ENCODE measurements around the gene ITGAV.

The ITGAV gene

GRCh38 chr2:186575856-186576255, 14.0 kb upstream of the ITGAV start:
- DNase-seq: no peak

- no peak for DNase-seq
Measured at GRCh38 chr2:186576614-186577013, 13.2 kb upstream of the ITGAV start.

- no peak for DNase-seq
Measured at GRCh38 chr2:186582698-186583097, 7.2 kb upstream of the ITGAV start.

- DNase-seq: no peak
Measured at GRCh38 chr2:186584053-186584452, 5.8 kb upstream of the ITGAV start.

- no peak for DNase-seq
Measured at GRCh38 chr2:186588421-186588820, 1.4 kb upstream of the ITGAV start.

- no peak for DNase-seq
Measured at GRCh38 chr2:186588940-186589611, 780 bp upstream of the ITGAV start.

GRCh38 chr2:186590350-186590758, 498 bp downstream of the ITGAV start:
- no peak for DNase-seq

GRCh38 chr2:186590759-186591505, 1.1 kb downstream of the ITGAV start:
- peak; percentile 45 for DNase-seq

GRCh38 chr2:186591506-186591890, 1.6 kb downstream of the ITGAV start:
- no peak for DNase-seq

GRCh38 chr2:186592137-186592875, 2.5 kb downstream of the ITGAV start:
- DNase-seq: no peak

GRCh38 chr2:186593523-186593922, 3.7 kb downstream of the ITGAV start:
- no peak for DNase-seq

GRCh38 chr2:186594001-186594722, 4.3 kb downstream of the ITGAV start:
- DNase-seq: no peak

- no peak for DNase-seq
Measured at GRCh38 chr2:186595219-186595618, 5.4 kb downstream of the ITGAV start.

GRCh38 chr2:186599186-186599778, 9.4 kb downstream of the ITGAV start:
- DNase-seq: no peak

GRCh38 chr2:186603286-186603685, 13.4 kb downstream of the ITGAV start:
- DNase-seq: no peak

GRCh38 chr2:186605041-186605440, 15.2 kb downstream of the ITGAV start:
- DNase-seq: no peak

- DNase-seq: no peak
Measured at GRCh38 chr2:186607660-186608324, 17.9 kb downstream of the ITGAV start.

- DNase-seq: no peak
Measured at GRCh38 chr2:186610785-186611184, 20.9 kb downstream of the ITGAV start.

- no peak for DNase-seq
Measured at GRCh38 chr2:186611526-186611925, 21.7 kb downstream of the ITGAV start.

- no peak for DNase-seq
Measured at GRCh38 chr2:186612026-186612425, 22.2 kb downstream of the ITGAV start.

GRCh38 chr2:186612555-186613440, 22.9 kb downstream of the ITGAV start:
- no peak for DNase-seq
